Embryonic facial prominence (tissue), 1 donor: Measurements from ENCODE around the gene SLC23A3.
"Not testable (repeated sequence)": the region's sequence is repeated elsewhere in the genome, so short reads cannot be mapped to it uniquely, and the experiment has no call there.

Experiments used
- DNase-seq: peaks from one replicate; pipeline ENCODE4 v3.0.0-alpha.2; 2016; ENCODE audit errors: extremely low spot score

Gene SLC23A3

GRCh38 chr2:219205165-219205538 lies 35.3 kb upstream of the SLC23A3 start:
- no peak for DNase-seq

GRCh38 chr2:219204425-219205164 lies 34.8 kb upstream of the SLC23A3 start:
- no peak for DNase-seq

GRCh38 chr2:219201331-219201730 lies 31.5 kb upstream of the SLC23A3 start:
- not testable (repeated sequence) for DNase-seq

- not testable (repeated sequence) for DNase-seq
Observed at GRCh38 chr2:219200502-219201326, 30.9 kb upstream of the SLC23A3 start.

GRCh38 chr2:219199470-219200211 lies 29.8 kb upstream of the SLC23A3 start:
- DNase-seq = no peak

GRCh38 chr2:219198974-219199373 lies 29.1 kb upstream of the SLC23A3 start:
- no peak for DNase-seq

GRCh38 chr2:219197388-219197787 lies 27.6 kb upstream of the SLC23A3 start:
- DNase-seq = no peak

- no peak for DNase-seq
Observed at GRCh38 chr2:219186754-219187456, 17.1 kb upstream of the SLC23A3 start.

- DNase-seq = no peak
Observed at GRCh38 chr2:219184121-219184520, 14.3 kb upstream of the SLC23A3 start.

- DNase-seq = no peak
Observed at GRCh38 chr2:219183151-219183772, 13.4 kb upstream of the SLC23A3 start.

GRCh38 chr2:219182331-219183150 lies 12.7 kb upstream of the SLC23A3 start:
- DNase-seq = no peak

- no peak for DNase-seq
Observed at GRCh38 chr2:219181531-219181930, 11.7 kb upstream of the SLC23A3 start.

- DNase-seq = no peak
Observed at GRCh38 chr2:219180961-219181360, 11.1 kb upstream of the SLC23A3 start.

- no peak for DNase-seq
Observed at GRCh38 chr2:219179601-219180465, 10.0 kb upstream of the SLC23A3 start.

- no peak for DNase-seq
Observed at GRCh38 chr2:219178377-219179175, 8.7 kb upstream of the SLC23A3 start.

- DNase-seq = peak; percentile 79
Observed at GRCh38 chr2:219177552-219178376, 7.9 kb upstream of the SLC23A3 start, which contains the start of gene RETREG2. Gene RETREG2, plus strand, starts transcription at chr2:219178275. Its CDS starts 78 bp downstream, at chr2:219178353.

- DNase-seq = peak; percentile 7
Observed at GRCh38 chr2:219176818-219177551, 7.2 kb upstream of the SLC23A3 start, which contains the start of gene CNPPD1. Gene CNPPD1, minus strand, starts transcription at chr2:219176925. Its CDS starts 97 bp downstream, at chr2:219176828.
